Adipose tissue (tissue), 3 donors: ENCODE measurements around the gene ALDH1B1. TPM values are rescaled to one million over a fixed set of nuclear protein-coding genes. Genes with fewer than 3 reads are reported as not detected.
"Not testable (repeated sequence)": the region's sequence is repeated elsewhere in the genome, so short reads cannot be mapped to it uniquely, and the experiment has no call there.

Experiments used
- H3K27ac ChIP-seq: one replicate; pipeline ENCODE4 v1.5.1; 2013; ENCODE audit warnings: low read depth, low read length
- WGBS, 3 donors: extraction: QIAGEN DNeasy Blood & Tissue Kit; methylation state at CpG; one replicate each; pipeline ENCODE4 v1.1.7; 2013; 5-methylcytosine and 5-hydroxymethylcytosine counted together
- polyA plus RNA-seq, 3 donors: library from polyadenylated mRNA; stranded (reverse); fragments of 200-250 nt; gene quantifications; one replicate each; pipeline ENCODE4 v1.2.3, GENCODE V29; 2013
- donor health status: healthy with polysubstance abuse.
- donor health status: Bipolar disorder and iron deficiency.
- donor health status: healthy.

The ALDH1B1 gene
- polyA plus RNA-seq, 3 donors = 8.2 to 33.2 (median 10.5) TPM

- 59 to 67% (median 64%) methylated on average over 5 of the region's 5 CpGs for WGBS, 3 donors
- no peak overlapping the region for H3K27ac ChIP-seq
Observed at GRCh38 chr9:38359689-38360385, 32.7 kb upstream of the ALDH1B1 start.

- 81 to 88% (median 81%) methylated on average over 7 of the region's 7 CpGs for WGBS, 3 donors
- no peak overlapping the region for H3K27ac ChIP-seq
Observed at GRCh38 chr9:38360839-38361472, 31.5 kb upstream of the ALDH1B1 start.

DNA sequence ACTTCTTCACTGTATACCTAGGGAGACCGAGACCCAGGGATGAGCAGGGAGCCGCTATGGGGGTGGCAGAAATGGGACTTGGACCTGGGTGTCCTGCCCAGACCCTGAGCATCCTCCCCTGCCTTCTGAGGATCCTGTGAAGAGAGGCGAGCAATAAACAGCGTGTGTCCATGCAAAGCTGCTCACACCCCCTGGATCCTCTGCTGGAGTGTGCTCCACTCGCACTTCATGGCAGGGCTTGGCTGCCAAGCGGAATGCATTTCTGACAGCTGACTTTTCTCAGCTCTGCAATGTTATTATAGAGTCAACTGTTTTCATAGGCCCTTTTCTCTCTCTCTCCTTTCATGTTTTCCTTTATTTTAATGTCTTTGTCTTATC is 31.0 kb upstream of the ALDH1B1 start:
- 90 to 94% (median 91%) methylated on average over 6 of the region's 6 CpGs for WGBS, 3 donors
- H3K27ac ChIP-seq = no peak overlapping the region

GRCh38 chr9:38362852-38363588 is 29.5 kb upstream of the ALDH1B1 start:
- H3K27ac ChIP-seq = no peak overlapping the region
- WGBS, 3 donors = 27 to 38% (median 29%) methylated on average over 21 of the region's 21 CpGs

- 47 to 62% (median 53%) methylated on average over 5 of the region's 5 CpGs for WGBS, 3 donors
- H3K27ac ChIP-seq = no peak overlapping the region
Observed at GRCh38 chr9:38363589-38363925, 28.9 kb upstream of the ALDH1B1 start.

GRCh38 chr9:38367898-38368297 is 24.6 kb upstream of the ALDH1B1 start:
- H3K27ac ChIP-seq = no peak overlapping the region

GRCh38 chr9:38368731-38369130 is 23.8 kb upstream of the ALDH1B1 start:
- 61 to 80% (median 62%) methylated on average over 2 of the region's 2 CpGs for WGBS, 3 donors
- no peak overlapping the region for H3K27ac ChIP-seq

- H3K27ac ChIP-seq = no peak overlapping the region
- 44 to 66% (median 58%) methylated on average over 4 of the region's 4 CpGs for WGBS, 3 donors
Observed at GRCh38 chr9:38370176-38370575, 22.3 kb upstream of the ALDH1B1 start.

DNA sequence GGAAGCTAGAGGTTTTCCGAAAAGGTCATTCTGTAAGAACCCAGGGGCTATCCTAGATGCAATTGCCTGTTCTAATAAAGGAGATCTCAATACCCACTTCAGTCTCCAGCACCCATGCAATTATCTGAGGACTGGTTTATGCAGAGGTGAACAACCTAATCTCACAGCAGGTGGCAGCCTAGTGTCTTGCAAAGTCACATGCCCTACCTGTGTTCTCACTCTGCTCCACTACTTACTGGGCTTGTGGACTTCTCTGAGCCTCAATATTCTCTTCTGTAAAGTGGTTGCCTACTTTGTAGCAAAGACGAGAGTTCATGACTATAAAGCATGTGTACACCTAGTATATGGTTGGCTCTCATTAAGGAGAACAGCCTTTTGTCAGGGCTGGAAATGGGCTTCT is 21.0 kb upstream of the ALDH1B1 start:
- H3K27ac ChIP-seq = no peak overlapping the region
- 68 to 87% (median 86%) methylated on average over 2 of the region's 2 CpGs for WGBS, 3 donors

GRCh38 chr9:38372762-38373619 is 19.5 kb upstream of the ALDH1B1 start:
- H3K27ac ChIP-seq = no peak overlapping the region
- 70 to 74% (median 71%) methylated on average over 10 of the region's 10 CpGs for WGBS, 3 donors

DNA sequence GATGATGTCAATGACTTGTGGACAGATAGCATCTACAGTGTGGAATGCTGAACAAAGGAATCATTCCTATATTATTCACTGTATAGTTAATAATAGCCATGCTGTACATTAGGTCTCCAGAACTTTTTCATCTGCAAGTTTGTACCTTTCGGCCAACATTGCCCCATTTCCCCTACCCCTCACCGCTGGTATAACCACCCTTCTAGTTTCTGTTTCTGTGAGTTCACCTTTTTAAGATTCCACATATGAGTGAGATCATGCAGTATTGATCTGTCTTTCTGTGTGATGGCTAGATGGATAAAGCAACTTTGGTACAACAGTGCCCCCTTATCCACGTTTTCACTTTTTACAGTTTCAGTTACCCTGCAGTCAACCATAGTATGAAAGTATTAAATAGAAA is 18.8 kb upstream of the ALDH1B1 start:
- no peak overlapping the region for H3K27ac ChIP-seq
- 68 to 77% (median 72%) methylated on average over 3 of the region's 3 CpGs for WGBS, 3 donors

- 54 to 78% (median 78%) methylated on average over 5 of the region's 5 CpGs for WGBS, 3 donors
- no peak overlapping the region for H3K27ac ChIP-seq
Observed at GRCh38 chr9:38374847-38375571, 17.5 kb upstream of the ALDH1B1 start.

GRCh38 chr9:38375572-38375963 is 16.9 kb upstream of the ALDH1B1 start:
- 72 to 81% (median 76%) methylated on average over 10 of the region's 10 CpGs for whole genome bisulfite sequencing, 3 donors

GRCh38 chr9:38376021-38376670 is 16.4 kb upstream of the ALDH1B1 start:
- no peak overlapping the region for H3K27ac ChIP-seq
- 59 to 66% (median 62%) methylated on average over 9 of the region's 9 CpGs for WGBS, 3 donors

More at GRCh38 chr9:38375572-38375963, 16.9 kb upstream of the ALDH1B1 start:
- no peak overlapping the region for H3K27ac ChIP-seq

- 95% methylated on average over 37 to 42 of the region's 42 CpGs for WGBS, 3 donors
Observed at GRCh38 chr9:38377336-38378083, 15.0 kb upstream of the ALDH1B1 start.

GRCh38 chr9:38380230-38380871 is 12.2 kb upstream of the ALDH1B1 start:
- no peak overlapping the region for H3K27ac ChIP-seq
- WGBS, 3 donors = 76 to 83% (median 81%) methylated on average over 6 of the region's 6 CpGs

More at GRCh38 chr9:38377336-38378083, 15.0 kb upstream of the ALDH1B1 start:
- H3K27ac ChIP-seq = not testable (repeated sequence)
